Activated CD8-positive, alpha-beta memory T cell treated with anti-CD3 and anti-CD28 coated beads, Interleukin-2, amount 10 ng/mL, durations not matched to agents 7 days and 5 days (primary cell): ENCODE results near the gene HVCN1. TPM values are rescaled to one million over a fixed set of nuclear protein-coding genes. Genes with fewer than 3 reads are reported as not detected.
"Not testable (repeated sequence)": the region's sequence is repeated elsewhere in the genome, so short reads cannot be mapped to it uniquely, and the experiment has no call there.

Experiments used
- ATAC-seq: fragments of 150-1000 bp; cut with Tn5 transposase; one replicate; pipeline ENCODE4 v1.10.0; 2021; ENCODE audit warnings: moderate library complexity
- CTCF ChIA-PET: fragments of 350-600 bp; sonication (Branson Sonifier 250); formaldehyde crosslinking; loops from one replicate; lab custom pipeline; 2021; ENCODE audit warnings: antibody characterized with exemption; lab: Charles Lee
- DNase-seq: peaks from one replicate; pipeline ENCODE4 v3.0.0-alpha.2; 2020
- H3K27ac Mint-ChIP-seq: one replicate; pipeline ENCODE4 v1.8.0; 2021; ENCODE audit warnings: mild to moderate bottlenecking, mixed read lengths
- H3K27me3 Mint-ChIP-seq: one replicate; pipeline ENCODE4 v1.8.0; 2021; ENCODE audit warnings: mixed read lengths
- H3K36me3 Mint-ChIP-seq: one replicate; pipeline ENCODE4 v1.8.0; 2021; ENCODE audit warnings: mild to moderate bottlenecking, mixed read lengths
- H3K4me1 Mint-ChIP-seq: one replicate; pipeline ENCODE4 v1.8.0; 2021; ENCODE audit warnings: mixed read lengths
- H3K4me3 Mint-ChIP-seq: one replicate; pipeline ENCODE4 v1.8.0; 2021; ENCODE audit warnings: mild to moderate bottlenecking, moderate library complexity, mixed read lengths
- H3K9me3 Mint-ChIP-seq: one replicate; pipeline ENCODE4 v1.8.0; 2022; ENCODE audit warnings: low read depth, mixed read lengths
- total RNA-seq, 2 experiments: library from RNA; stranded (reverse); gene quantifications; one replicate each; pipeline ENCODE4 v1.2.3, GENCODE V29; 2021

HVCN1 gene
- total RNA-seq, 2 experiments from 2014 or later: 11.7 to 19.9 TPM

DNA sequence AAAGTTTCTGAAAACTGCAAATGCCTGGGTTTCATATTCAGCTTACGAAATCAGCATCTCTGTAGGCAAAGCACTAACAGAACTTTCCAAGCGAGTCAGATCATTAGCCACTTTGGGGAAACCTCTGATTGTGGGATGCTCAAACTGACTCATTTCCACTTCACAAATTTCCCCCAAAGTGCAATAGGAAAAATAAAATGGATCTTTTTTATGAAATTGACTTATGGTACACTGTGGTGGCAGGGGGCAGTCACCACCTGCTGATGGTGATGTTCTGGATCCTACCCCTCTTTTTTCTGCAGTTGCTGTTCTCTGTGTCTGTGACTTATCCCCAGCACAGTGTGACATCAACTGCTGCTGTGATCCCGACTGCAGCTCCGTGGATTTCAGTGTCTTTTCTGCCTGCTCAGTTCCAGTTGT, 69.4 kb downstream of the HVCN1 start:
- DNase-seq (peak; percentile 56), ATAC-seq (peak; percentile 78)
- no peak overlapping the region for H3K4me3 Mint-ChIP-seq
- CTCF ChIA-PET: interaction anchor here (0.7 to 2.7 kb wide), 4 partner anchors 15 to 78 kb away, joined by 3 to 9 read pairs (median 4); no protein-coding TSS in a partner anchor
- no peaks in the 10 kb centered on the region for H3K36me3 Mint-ChIP-seq
- no peaks in the 10 kb centered on the region for H3K27me3 Mint-ChIP-seq
- no peaks in the 10 kb centered on the region for H3K9me3 Mint-ChIP-seq
- peaks cover 13% of the 10 kb centered on the region for H3K4me1 Mint-ChIP-seq
- peak overlapping the region; percentile 11 for H3K27ac Mint-ChIP-seq

DNA sequence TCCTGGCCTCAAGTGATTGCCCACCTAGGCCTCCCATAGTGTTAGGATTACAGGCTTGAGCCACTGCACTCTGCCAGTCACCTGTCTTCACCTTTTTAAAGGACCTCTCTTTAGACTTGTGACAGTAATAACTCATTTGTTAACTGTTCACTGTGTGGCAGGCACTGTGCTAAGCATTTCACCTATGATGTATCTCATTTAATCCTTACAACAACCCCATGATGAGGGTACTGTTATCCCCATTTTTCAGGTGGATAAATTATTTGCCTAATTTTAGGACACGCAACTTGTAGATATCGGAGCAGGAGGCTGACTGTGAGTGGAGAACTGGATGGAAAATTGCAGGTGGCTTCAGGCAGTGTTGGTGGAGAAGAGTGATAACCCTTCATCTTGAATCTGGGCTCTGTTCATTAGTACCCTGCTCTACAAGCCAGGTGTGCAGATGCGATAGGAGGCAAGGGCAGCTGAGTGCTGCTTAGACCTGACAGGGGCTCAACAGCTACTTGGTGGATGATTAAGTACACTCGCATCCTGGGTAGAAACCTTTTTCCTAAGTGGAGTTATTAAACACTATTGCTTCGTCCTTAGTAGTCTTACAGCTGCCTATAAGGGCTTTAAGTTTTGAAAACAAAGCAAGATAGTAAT, 72.3 kb downstream of the HVCN1 start:
- Mint-ChIP-seq H3K4me3 (no peak overlapping the region), H3K4me1 (peaks cover 19% of the 10 kb centered on the region), H3K9me3 (no peaks in the 10 kb centered on the region)

DNA sequence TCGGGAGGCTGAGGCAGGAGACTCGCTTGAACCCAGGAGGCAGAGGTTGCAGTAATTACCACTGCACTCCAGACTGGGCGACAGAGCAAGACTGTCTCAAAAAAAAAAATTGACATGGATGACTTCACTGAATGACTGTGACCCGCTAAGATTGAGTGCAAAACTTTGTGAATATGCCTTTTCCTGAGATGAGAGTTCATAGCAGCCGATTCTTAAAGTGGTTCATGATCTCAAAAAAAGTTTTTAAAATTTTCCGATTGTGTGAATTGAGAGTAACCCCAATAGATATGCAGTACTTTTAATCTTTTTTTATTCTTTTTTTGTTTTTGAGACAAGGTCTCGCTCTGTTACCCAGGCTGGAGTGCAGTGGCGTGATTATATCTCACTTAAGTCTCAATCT, 73.7 kb downstream of the HVCN1 start:
- Mint-ChIP-seq H3K27ac (no peak overlapping the region), H3K4me3 (no peak overlapping the region), H3K9me3 (no peaks in the 10 kb centered on the region), H3K36me3 (no peaks in the 10 kb centered on the region), H3K4me1 (peaks cover 19% of the 10 kb centered on the region), H3K27me3 (no peaks in the 10 kb centered on the region)
- DNase-seq: no peak
- CTCF ChIA-PET: interaction anchor here (1.1 to 4.7 kb wide), 5 partner anchors 9 to 212 kb away, joined by 3 to 22 read pairs (median 3); partner anchors contain the start of genes FAM216A and GPN3
- no peak for ATAC-seq

More for the DNA sequence above, 72.3 kb downstream of the HVCN1 start:
- no peaks in the 10 kb centered on the region for H3K36me3 Mint-ChIP-seq
- no peak overlapping the region for H3K27ac Mint-ChIP-seq
- DNase-seq: no peak
- no peak for ATAC-seq
- no peaks in the 10 kb centered on the region for H3K27me3 Mint-ChIP-seq
- CTCF ChIA-PET: interaction anchor here (0.7 to 1.3 kb wide), 5 partner anchors 11 to 148 kb away, joined by 3 read pairs; partner anchors contain the start of genes FAM216A and GPN3

DNA sequence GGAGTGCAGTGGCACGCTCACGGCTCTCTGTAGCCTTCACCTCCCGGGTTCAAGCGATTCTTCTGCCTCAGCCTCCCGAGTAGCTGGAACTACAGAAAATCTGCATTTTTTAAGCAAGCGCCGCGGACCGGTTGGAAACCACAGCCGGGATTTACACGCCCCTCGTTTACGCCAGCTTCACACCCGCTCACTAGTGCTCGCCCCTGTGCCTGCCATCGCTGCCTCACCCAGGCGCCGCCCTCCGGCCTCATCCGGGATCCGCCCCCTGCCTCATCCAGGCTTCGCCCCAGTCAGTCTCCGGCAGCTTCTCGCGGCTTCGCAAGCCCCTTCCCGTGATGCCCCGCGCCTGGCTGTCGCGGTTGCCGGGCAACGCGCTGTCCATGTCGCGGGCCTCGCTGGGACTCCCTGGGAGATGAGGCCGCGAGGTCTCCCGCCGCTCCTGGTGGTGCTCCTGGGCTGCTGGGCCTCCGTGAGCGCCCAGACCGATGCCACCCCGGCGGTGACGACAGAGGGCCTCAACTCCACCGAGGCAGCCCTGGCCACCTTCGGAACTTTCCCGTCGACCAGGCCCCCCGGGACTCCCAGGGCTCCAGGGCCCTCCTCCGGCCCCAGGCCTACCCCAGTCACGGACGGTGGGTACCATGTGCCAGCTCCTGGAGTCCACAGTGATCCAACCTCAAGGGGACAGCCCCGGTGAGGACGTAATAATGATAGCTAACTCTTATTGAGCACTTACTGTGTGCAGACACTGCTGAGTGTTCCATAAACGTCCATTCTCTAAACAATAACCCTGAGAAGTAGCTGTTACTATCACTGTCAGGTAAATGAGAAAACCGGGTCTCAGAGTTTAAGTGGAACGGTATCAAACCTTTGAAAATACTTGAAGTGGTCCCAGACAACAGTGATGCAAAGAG, 74.9 kb downstream of the HVCN1 start, which contains the start of gene TCTN1:
Gene TCTN1, plus strand, starts transcription at position 359 of the 914 bp plus-strand sequence. Its CDS starts 54 bp downstream, at position 413.
- peak within 1 kb of the TSS; percentile 84 for H3K4me3 Mint-ChIP-seq
- H3K27me3 Mint-ChIP-seq: no peaks in the 10 kb centered on the region
- CTCF ChIA-PET: interaction anchor here (0.7 to 4.7 kb wide), 14 partner anchors 9 to 214 kb away, joined by 3 to 22 read pairs (median 4); partner anchors contain the start of genes ARPC3, FAM216A and GPN3
- DNase-seq (peak; percentile 99), ATAC-seq (peak; percentile 100)
- peaks cover 11% of the 10 kb centered on the region for H3K4me1 Mint-ChIP-seq
- H3K9me3 Mint-ChIP-seq: no peaks in the 10 kb centered on the region
- peak within 1 kb of the TSS; percentile 88 for H3K27ac Mint-ChIP-seq
- no peaks in the 10 kb centered on the region for H3K36me3 Mint-ChIP-seq

DNA sequence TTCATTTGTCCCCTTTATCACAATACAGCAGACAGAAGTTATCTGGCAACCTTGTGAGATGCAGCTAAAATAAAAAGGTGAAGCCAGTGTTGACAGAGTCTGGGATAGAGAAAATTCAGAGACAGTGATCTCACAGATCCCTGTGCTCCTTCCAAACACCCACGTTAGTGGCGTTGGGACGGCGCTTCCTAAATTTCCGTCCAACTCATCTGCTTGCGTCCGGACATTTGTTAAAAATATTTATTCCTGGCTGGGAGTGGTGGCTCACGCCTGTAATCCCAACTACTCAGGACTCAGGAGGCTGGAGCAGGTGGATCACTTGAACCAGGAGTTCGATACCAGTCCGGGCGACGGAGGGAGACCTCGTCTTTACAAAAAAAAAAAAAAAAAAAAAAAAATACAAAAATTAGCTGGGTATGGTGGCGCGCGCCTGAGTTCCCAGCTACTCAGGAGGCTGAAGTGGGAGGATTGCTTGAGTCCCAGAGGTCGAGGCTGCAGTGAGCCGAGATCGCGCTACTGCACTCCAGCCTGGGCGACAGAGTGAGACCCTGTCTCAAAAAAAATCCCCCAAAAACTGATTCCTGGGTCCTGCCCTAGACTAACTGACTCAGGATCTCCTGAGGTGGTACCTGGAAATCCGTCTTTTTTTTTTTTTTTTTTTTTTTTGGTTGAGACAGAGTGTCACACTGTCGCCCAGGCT, 75.7 kb downstream of the HVCN1 start:
- H3K4me1 Mint-ChIP-seq: peaks cover 11% of the 10 kb centered on the region
- no peak for ATAC-seq
- H3K4me3 Mint-ChIP-seq: peak overlapping the region; percentile 84
- DNase-seq: no peak
- no peaks in the 10 kb centered on the region for H3K9me3 Mint-ChIP-seq
- CTCF ChIA-PET: interaction anchor here (0.7 to 4.7 kb wide), 13 partner anchors 8 to 182 kb away, joined by 3 to 22 read pairs (median 4); partner anchors contain the start of genes ARPC3, FAM216A and GPN3
- no peaks in the 10 kb centered on the region for H3K36me3 Mint-ChIP-seq
- no peaks in the 10 kb centered on the region for H3K27me3 Mint-ChIP-seq
- peak overlapping the region; percentile 88 for H3K27ac Mint-ChIP-seq

DNA sequence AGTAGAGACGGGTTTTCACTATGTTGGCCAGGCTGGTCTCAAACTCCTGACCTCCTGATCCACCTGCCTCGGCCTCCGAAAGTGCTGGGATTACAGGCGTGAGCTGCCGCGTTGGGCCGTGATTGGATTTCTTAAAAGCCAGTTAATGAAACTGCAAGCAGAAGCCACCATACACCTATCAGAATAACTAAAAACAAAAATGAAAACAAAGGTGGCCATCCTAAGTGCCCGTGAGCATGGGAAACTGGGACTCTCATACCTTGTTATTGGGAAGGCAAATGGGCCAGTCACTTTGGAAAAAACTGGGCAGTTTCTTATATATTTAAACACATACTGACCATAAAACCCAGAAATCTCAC, 82.7 kb downstream of the HVCN1 start:
- H3K27me3 Mint-ChIP-seq: no peaks in the 10 kb centered on the region
- H3K36me3 Mint-ChIP-seq: no peaks in the 10 kb centered on the region
- H3K9me3 Mint-ChIP-seq: no peaks in the 10 kb centered on the region
- peaks cover 8% of the 10 kb centered on the region for H3K4me1 Mint-ChIP-seq
- DNase-seq (no peak), ATAC-seq (no peak)
- peak overlapping the region; percentile 91 for H3K27ac Mint-ChIP-seq
- peak overlapping the region; percentile 80 for H3K4me3 Mint-ChIP-seq
- CTCF ChIA-PET: interaction anchor here (0.7 to 9.2 kb wide), 9 partner anchors 8 to 169 kb away, joined by 3 to 161 read pairs (median 7); partner anchors contain the start of genes ARPC3, FAM216A, GPN3 and TCTN1

DNA sequence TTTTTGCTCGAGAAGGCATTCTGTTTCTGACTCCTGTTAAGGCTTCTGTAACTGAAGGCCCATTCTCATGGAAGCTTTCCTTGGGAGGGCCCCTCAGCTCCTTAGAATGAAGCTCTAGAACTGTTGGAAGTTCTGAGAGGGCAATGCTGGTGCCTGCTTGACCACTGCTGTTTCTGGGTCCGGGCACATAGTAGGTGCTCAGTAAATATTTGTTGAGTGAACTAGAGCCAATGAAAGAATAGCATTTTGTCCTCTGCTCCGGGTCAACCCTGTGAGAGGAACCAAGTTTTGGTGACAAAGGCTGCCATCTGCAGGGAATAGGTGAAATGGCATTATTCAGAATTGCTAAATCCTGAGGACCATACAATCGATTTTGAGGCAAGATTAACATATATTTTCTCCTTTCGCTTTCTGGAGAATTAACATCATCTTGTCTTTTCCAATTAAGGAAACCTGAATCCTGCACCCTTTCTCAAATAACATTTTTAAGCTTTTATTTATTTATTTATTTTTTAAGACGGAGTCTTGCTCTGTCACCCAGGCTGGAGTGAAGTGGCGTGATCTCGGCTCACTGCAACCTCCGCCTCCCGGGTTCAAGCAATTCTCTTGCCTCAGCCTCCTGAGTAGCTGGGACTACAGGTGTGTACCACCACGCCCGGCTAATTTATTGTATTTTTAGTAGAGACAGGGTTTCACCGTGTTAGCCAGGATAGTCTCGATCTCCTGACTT, 86.7 kb downstream of the HVCN1 start:
- not testable (repeated sequence) for H3K9me3 Mint-ChIP-seq, H3K27me3 Mint-ChIP-seq, H3K4me1 Mint-ChIP-seq, H3K36me3 Mint-ChIP-seq, H3K4me3 Mint-ChIP-seq
- ATAC-seq (peak; percentile 86), DNase-seq (peak; percentile 70)
- peak overlapping the region; percentile 48 for H3K27ac Mint-ChIP-seq
- CTCF ChIA-PET: interaction anchor here (0.7 to 9.2 kb wide), 47 partner anchors 8 to 500 kb away, joined by 3 to 161 read pairs (median 5); partner anchors contain the start of genes ARPC3, FAM216A, GPN3 and HVCN1

DNA sequence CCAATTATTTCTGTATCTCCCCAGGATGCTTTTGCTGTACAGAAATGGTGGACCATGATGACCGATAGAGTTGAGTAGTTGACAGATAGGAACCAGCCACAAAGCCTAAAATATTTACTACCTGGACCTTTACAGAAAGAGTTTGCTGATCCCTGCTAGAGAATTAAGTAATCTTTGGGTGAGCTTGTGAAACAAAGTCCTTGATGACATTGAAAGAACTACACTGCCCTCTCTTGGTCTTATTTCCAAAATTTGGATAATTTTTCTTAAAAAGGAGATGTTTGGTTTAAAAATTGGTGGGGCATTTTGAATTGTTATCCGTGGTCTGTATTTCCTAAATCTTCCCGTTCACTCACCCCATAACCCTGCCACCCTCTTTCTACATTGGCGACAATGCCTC, 88.7 kb downstream of the HVCN1 start:
- no peak overlapping the region for H3K4me3 Mint-ChIP-seq
- no peak for ATAC-seq
- no peaks in the 10 kb centered on the region for H3K36me3 Mint-ChIP-seq
- H3K27me3 Mint-ChIP-seq: no peaks in the 10 kb centered on the region
- CTCF ChIA-PET: interaction anchor here (0.7 to 9.2 kb wide), 34 partner anchors 9 to 288 kb away, joined by 3 to 161 read pairs (median 5); partner anchors contain the start of genes ARPC3, FAM216A, RAD9B and TCTN1
- H3K9me3 Mint-ChIP-seq: no peaks in the 10 kb centered on the region
- H3K27ac Mint-ChIP-seq: no peak overlapping the region
- no peak for DNase-seq
- H3K4me1 Mint-ChIP-seq: peaks cover 9% of the 10 kb centered on the region

DNA sequence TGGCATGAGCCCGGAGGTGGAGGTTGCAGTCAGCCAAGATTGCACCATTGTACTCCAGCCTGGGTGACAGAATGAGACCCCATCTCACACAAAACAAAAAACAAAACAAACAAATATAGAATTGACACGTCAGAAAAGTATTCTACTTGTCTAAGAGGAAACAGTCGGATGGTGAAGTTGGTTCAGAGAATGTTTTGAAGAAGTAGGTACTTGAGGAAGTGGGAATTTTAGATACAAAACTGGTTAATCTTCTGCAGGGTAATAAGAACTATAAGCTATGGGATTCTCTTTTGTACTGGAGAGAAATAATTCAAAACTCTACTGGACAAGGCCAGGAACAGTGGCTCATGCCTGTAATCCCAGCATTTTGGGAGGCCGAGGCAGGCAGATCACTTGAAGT, 89.6 kb downstream of the HVCN1 start:
- Mint-ChIP-seq H3K27me3 (no peaks in the 10 kb centered on the region), H3K4me3 (no peak overlapping the region), H3K36me3 (no peaks in the 10 kb centered on the region), H3K27ac (no peak overlapping the region), H3K9me3 (no peaks in the 10 kb centered on the region), H3K4me1 (peaks cover 9% of the 10 kb centered on the region)
- CTCF ChIA-PET: interaction anchor here (0.7 to 9.2 kb wide), 19 partner anchors 8 to 315 kb away, joined by 3 to 161 read pairs (median 7); partner anchors contain the start of genes ARPC3, FAM216A, RAD9B and VPS29
- no peak for ATAC-seq
- DNase-seq: no peak
